ENCODE measurements around the gene GASK1A.

The GASK1A gene

GRCh38 chr3:43091481-43091880 is 112.4 kb downstream of the GASK1A start:
- peaks cover 47% of the 10 kb centered on the region for H4K20me1 ChIP-seq (ENCODE audit: insufficient read depth, low read length)
- no peaks in the 10 kb centered on the region for H3K27me3 ChIP-seq (ENCODE audit: insufficient read depth, low read length, poor library complexity)
- TF ChIP-seq EZH2 (IDR thresholded peaks at IDR 0.05; ENCODE audit: borderline replicate concordance, low read depth, low read length, severe bottlenecking), result no peak
- TF ChIP-seq CTCF (IDR thresholded peaks at IDR 0.05; ENCODE audit: borderline replicate concordance, extremely low read depth, low read length, poor library complexity, severe bottlenecking), result no peak
- peaks cover 29% of the 10 kb centered on the region for H3K79me2 ChIP-seq (ENCODE audit: insufficient read depth, low read length)
- H3K27ac ChIP-seq (ENCODE audit: low read length), result no peak overlapping the region
- no peak for DNase-seq
- no peak overlapping the region for H3K4me3 ChIP-seq (ENCODE audit: low read depth in 1 of 2, low read length in 2 of 2)
- no peak overlapping the region for H2AFZ ChIP-seq (ENCODE audit: low read depth, low read length)
- no peaks in the 10 kb centered on the region for H3K4me1 ChIP-seq (ENCODE audit: insufficient read depth, low read length)
- no peak overlapping the region for H3K4me2 ChIP-seq (ENCODE audit: insufficient read depth, low read length)
- H3K36me3 ChIP-seq (ENCODE audit: insufficient read depth, low read length), result peaks cover 4% of the 10 kb centered on the region; the same call in 1 of the 2 replicates
- H3K9ac ChIP-seq (ENCODE audit: low read depth, low read length), result no peak overlapping the region
- ATAC-seq (ENCODE audit: insufficient read depth, low read depth), result no peak
- H3K9me3 ChIP-seq (ENCODE audit: insufficient read depth, low read length, severe bottlenecking), result no peaks in the 10 kb centered on the region

GRCh38 chr3:43093006-43093405 is 113.9 kb downstream of the GASK1A start:
- peaks cover 4% of the 10 kb centered on the region; the same call in 1 of the 2 replicates for H3K36me3 ChIP-seq (ENCODE audit: insufficient read depth, low read length)
- H4K20me1 ChIP-seq (ENCODE audit: insufficient read depth, low read length), result peaks cover 50% of the 10 kb centered on the region
- TF ChIP-seq EZH2 (IDR thresholded peaks at IDR 0.05; ENCODE audit: borderline replicate concordance, low read depth, low read length, severe bottlenecking) (no peak), CTCF (IDR thresholded peaks at IDR 0.05; ENCODE audit: borderline replicate concordance, extremely low read depth, low read length, poor library complexity, severe bottlenecking) (no peak)
- peaks cover 28% of the 10 kb centered on the region for H3K79me2 ChIP-seq (ENCODE audit: insufficient read depth, low read length)
- ATAC-seq (ENCODE audit: insufficient read depth, low read depth), result no peak
- no peak overlapping the region for H3K9ac ChIP-seq (ENCODE audit: low read depth, low read length)
- H2AFZ ChIP-seq (ENCODE audit: low read depth, low read length), result no peak overlapping the region
- no peak for DNase-seq
- H3K27me3 ChIP-seq (ENCODE audit: insufficient read depth, low read length, poor library complexity), result no peaks in the 10 kb centered on the region
- no peaks in the 10 kb centered on the region for H3K9me3 ChIP-seq (ENCODE audit: insufficient read depth, low read length, severe bottlenecking)
- no peaks in the 10 kb centered on the region for H3K4me1 ChIP-seq (ENCODE audit: insufficient read depth, low read length)
- no peak overlapping the region for H3K27ac ChIP-seq (ENCODE audit: low read length)
- no peak overlapping the region for H3K4me2 ChIP-seq (ENCODE audit: insufficient read depth, low read length)
- no peak overlapping the region for H3K4me3 ChIP-seq (ENCODE audit: low read depth in 1 of 2, low read length in 2 of 2)

GRCh38 chr3:43093974-43094373 is 114.9 kb downstream of the GASK1A start:
- H3K27ac ChIP-seq (ENCODE audit: low read length), result no peak overlapping the region
- no peak for TF ChIP-seq CTCF (IDR thresholded peaks at IDR 0.05; ENCODE audit: borderline replicate concordance, extremely low read depth, low read length, poor library complexity, severe bottlenecking)
- no peak for TF ChIP-seq EZH2 (IDR thresholded peaks at IDR 0.05; ENCODE audit: borderline replicate concordance, low read depth, low read length, severe bottlenecking)
- H3K4me3 ChIP-seq (ENCODE audit: low read depth in 1 of 2, low read length in 2 of 2), result no peak overlapping the region
- H3K79me2 ChIP-seq (ENCODE audit: insufficient read depth, low read length), result peaks cover 28% of the 10 kb centered on the region
- H3K36me3 ChIP-seq (ENCODE audit: insufficient read depth, low read length), result no peaks in the 10 kb centered on the region
- no peak overlapping the region for H3K9ac ChIP-seq (ENCODE audit: low read depth, low read length)
- H3K4me1 ChIP-seq (ENCODE audit: insufficient read depth, low read length), result no peaks in the 10 kb centered on the region
- DNase-seq (no peak), ATAC-seq (ENCODE audit: insufficient read depth, low read depth) (no peak)
- no peaks in the 10 kb centered on the region for H3K9me3 ChIP-seq (ENCODE audit: insufficient read depth, low read length, severe bottlenecking)
- H2AFZ ChIP-seq (ENCODE audit: low read depth, low read length), result no peak overlapping the region
- H3K4me2 ChIP-seq (ENCODE audit: insufficient read depth, low read length), result no peak overlapping the region
- H4K20me1 ChIP-seq (ENCODE audit: insufficient read depth, low read length), result peaks cover 44% of the 10 kb centered on the region
- no peaks in the 10 kb centered on the region for H3K27me3 ChIP-seq (ENCODE audit: insufficient read depth, low read length, poor library complexity)

GRCh38 chr3:43094381-43094780 is 115.3 kb downstream of the GASK1A start:
- H3K4me2 ChIP-seq (ENCODE audit: insufficient read depth, low read length), result no peak overlapping the region
- ATAC-seq (ENCODE audit: insufficient read depth, low read depth), result no peak
- H2AFZ ChIP-seq (ENCODE audit: low read depth, low read length), result no peak overlapping the region
- no peak for DNase-seq
- H4K20me1 ChIP-seq (ENCODE audit: insufficient read depth, low read length), result peaks cover 45% of the 10 kb centered on the region
- H3K36me3 ChIP-seq (ENCODE audit: insufficient read depth, low read length), result no peaks in the 10 kb centered on the region
- no peaks in the 10 kb centered on the region for H3K9me3 ChIP-seq (ENCODE audit: insufficient read depth, low read length, severe bottlenecking)
- no peak overlapping the region for H3K27ac ChIP-seq (ENCODE audit: low read length)
- no peak for TF ChIP-seq CTCF (IDR thresholded peaks at IDR 0.05; ENCODE audit: borderline replicate concordance, extremely low read depth, low read length, poor library complexity, severe bottlenecking)
- no peak for TF ChIP-seq EZH2 (IDR thresholded peaks at IDR 0.05; ENCODE audit: borderline replicate concordance, low read depth, low read length, severe bottlenecking)
- H3K9ac ChIP-seq (ENCODE audit: low read depth, low read length), result no peak overlapping the region
- H3K4me1 ChIP-seq (ENCODE audit: insufficient read depth, low read length), result no peaks in the 10 kb centered on the region
- H3K27me3 ChIP-seq (ENCODE audit: insufficient read depth, low read length, poor library complexity), result no peaks in the 10 kb centered on the region
- H3K4me3 ChIP-seq (ENCODE audit: low read depth in 1 of 2, low read length in 2 of 2), result no peak overlapping the region
- H3K79me2 ChIP-seq (ENCODE audit: insufficient read depth, low read length), result peaks cover 31% of the 10 kb centered on the region
